Astrocyte (in vitro differentiated cells and primary cell): Measurements from ENCODE around the gene XG. TPM values are rescaled to one million over a fixed set of nuclear protein-coding genes. Genes with fewer than 3 reads are reported as not detected.
"Not testable (repeated sequence)": the region's sequence is repeated elsewhere in the genome, so short reads cannot be mapped to it uniquely, and the experiment has no call there.

ENCODE experiments used
- DNase-seq: peaks from one replicate; pipeline ENCODE4 v3.0.0-alpha.2; 2010; ENCODE audit warnings: low read depth
- FAIRE-seq: peaks from 2 replicates; lab custom pipeline; 2011; peaks lifted over from hg19 to GRCh38; lab: Jason Lieb, UNC
- H2AFZ ChIP-seq: 2 replicates; pipeline ENCODE4 v1.6.0; 2012; ENCODE audit warnings: low read depth, low read length, inconsistent platforms
- H3K27ac ChIP-seq: 2 replicates; pipeline ENCODE4 v1.5.1; 2011; ENCODE audit warnings: low read depth, low read length, inconsistent platforms
- H3K27me3 ChIP-seq: 2 replicates; pipeline ENCODE4 v1.6.0; 2011; ENCODE audit warnings: low read length, inconsistent platforms; ENCODE audit not compliant: insufficient read depth
- H3K36me3 ChIP-seq: 2 replicates; pipeline ENCODE4 v1.5.1; 2011; ENCODE audit warnings: low read length, inconsistent platforms; ENCODE audit not compliant: insufficient read depth
- H3K4me1 ChIP-seq: 2 replicates; pipeline ENCODE4 v1.5.1; 2011; ENCODE audit warnings: low read length, inconsistent platforms; ENCODE audit not compliant: insufficient read depth
- H3K4me2 ChIP-seq: 2 replicates; pipeline ENCODE4 v1.6.0; 2012; ENCODE audit warnings: low read length, inconsistent platforms
- H3K4me3 ChIP-seq: 2 replicates; pipeline ENCODE4 v1.5.1; 2011; ENCODE audit warnings: low read depth, mild to moderate bottlenecking, low read length, inconsistent platforms; ENCODE audit not compliant: insufficient read depth
- H3K79me2 ChIP-seq: 2 replicates; pipeline ENCODE4 v1.6.0; 2012; ENCODE audit warnings: mild to moderate bottlenecking, low read length, inconsistent platforms; ENCODE audit not compliant: insufficient read depth
- H3K9ac ChIP-seq: 2 replicates; pipeline ENCODE4 v1.6.0; 2012; ENCODE audit warnings: mild to moderate bottlenecking, low read length, inconsistent platforms
- H3K9me3 ChIP-seq: 2 replicates; pipeline ENCODE4 v1.5.1; 2012; ENCODE audit warnings: low read depth, mild to moderate bottlenecking, low read length, inconsistent platforms; ENCODE audit not compliant: insufficient read depth
- H4K20me1 ChIP-seq: 2 replicates; pipeline ENCODE4 v1.6.0; 2012; ENCODE audit warnings: low read length, inconsistent platforms; ENCODE audit not compliant: insufficient read depth
- H3K27ac Mint-ChIP-seq: one replicate; pipeline ENCODE4 v1.8.0; 2021; ENCODE audit warnings: mild to moderate bottlenecking, mixed read lengths; ENCODE audit not compliant: unreplicated experiment
- H3K27me3 Mint-ChIP-seq: one replicate; pipeline ENCODE4 v1.8.0; 2021; ENCODE audit warnings: low read depth, mixed read lengths; ENCODE audit not compliant: unreplicated experiment
- H3K36me3 Mint-ChIP-seq: one replicate; pipeline ENCODE4 v1.8.0; 2021; ENCODE audit warnings: low read depth, mixed read lengths; ENCODE audit not compliant: unreplicated experiment
- H3K4me1 Mint-ChIP-seq: one replicate; pipeline ENCODE4 v1.8.0; 2021; ENCODE audit warnings: low read depth, mixed read lengths; ENCODE audit not compliant: unreplicated experiment
- H3K4me3 Mint-ChIP-seq: one replicate; pipeline ENCODE4 v1.8.0; 2021; ENCODE audit warnings: mild to moderate bottlenecking, moderate library complexity, mixed read lengths; ENCODE audit not compliant: unreplicated experiment
- H3K9me3 Mint-ChIP-seq: one replicate; pipeline ENCODE4 v1.8.0; 2021; ENCODE audit warnings: mild to moderate bottlenecking, mixed read lengths; ENCODE audit not compliant: unreplicated experiment
- CTCF ChIP-seq: IDR thresholded peaks from 2 replicates; pipeline ENCODE4 v1.5.1; 2011; ENCODE audit warnings: low read depth, mild to moderate bottlenecking, inconsistent platforms, low read length, moderate library complexity; ENCODE audit not compliant: insufficient read depth
- EZH2 ChIP-seq: IDR thresholded peaks from 2 replicates; pipeline ENCODE4 v1.6.1; 2012; ENCODE audit warnings: mild to moderate bottlenecking, low read length, inconsistent platforms; ENCODE audit not compliant: insufficient read depth
- total RNA-seq: library from RNA; stranded (reverse); gene quantifications from 2 replicates; pipeline ENCODE4 v1.2.1, GENCODE V29; 2021

Gene XG
- total RNA-seq, 1 donor from 2014 or later, result 0.30 TPM

DNA sequence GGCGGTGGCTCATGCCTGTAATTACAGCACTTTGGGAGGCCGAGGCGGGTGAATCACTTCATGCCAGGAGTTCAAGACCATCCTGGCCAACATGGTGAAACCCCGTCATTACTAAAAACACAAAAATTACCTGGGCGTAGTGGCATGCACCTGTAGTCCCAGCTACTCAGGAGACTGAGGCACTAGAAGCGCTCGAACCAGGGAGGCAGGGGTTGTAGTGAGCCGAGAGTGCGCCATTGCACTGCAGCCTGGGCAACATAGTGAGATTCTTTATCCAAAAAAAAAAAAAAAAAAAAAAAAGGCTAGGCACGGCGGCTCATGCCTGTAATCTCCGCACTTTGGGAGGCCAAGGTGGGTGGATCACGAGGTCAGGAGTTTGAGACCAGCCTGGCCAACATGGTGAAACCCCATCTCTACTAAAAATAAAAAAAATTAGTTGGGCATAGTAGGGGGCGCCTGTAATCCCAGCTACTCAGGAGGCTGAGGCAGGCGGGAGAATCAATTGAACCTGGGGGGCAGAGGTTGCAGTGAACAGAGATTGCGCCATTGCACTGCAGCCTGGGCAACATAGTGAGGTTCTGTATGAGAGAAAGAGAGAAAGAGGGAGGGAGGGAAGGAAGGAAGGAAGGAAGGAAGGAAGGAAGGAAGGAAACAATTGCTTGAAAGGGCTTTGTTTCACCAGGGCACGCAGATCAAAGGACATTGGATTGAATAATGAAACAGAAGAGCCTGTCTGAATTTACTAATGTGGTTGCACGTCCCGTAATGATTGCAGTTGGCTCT is 13.1 kb downstream of the XG start:
- H3K4me3 ChIP-seq, H3K36me3 Mint-ChIP-seq, H3K27me3 ChIP-seq, H3K27ac ChIP-seq, H3K4me2 ChIP-seq, H3K36me3 ChIP-seq, H3K27ac Mint-ChIP-seq, DNase-seq, H4K20me1 ChIP-seq, FAIRE-seq, H3K79me2 ChIP-seq, H2AFZ ChIP-seq, H3K9ac ChIP-seq, H3K27me3 Mint-ChIP-seq, H3K4me3 Mint-ChIP-seq, H3K9me3 Mint-ChIP-seq, H3K4me1 ChIP-seq, H3K9me3 ChIP-seq, H3K4me1 Mint-ChIP-seq: not testable (repeated sequence)

DNA sequence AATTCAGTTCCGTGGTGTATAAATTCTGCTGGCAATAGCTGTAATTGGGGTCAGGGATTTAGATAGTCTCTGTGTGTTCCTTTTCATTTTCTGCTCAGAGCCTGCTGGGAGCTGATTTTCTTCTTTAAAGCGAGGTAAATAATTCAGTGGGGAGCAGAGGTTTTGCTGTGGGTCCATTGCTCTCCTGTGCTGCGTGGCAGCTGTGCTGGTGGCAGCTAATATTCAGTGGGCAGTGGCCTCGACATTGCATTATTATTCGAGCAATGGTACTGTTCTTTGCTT is 13.7 kb downstream of the XG start:
- no peaks in the 10 kb centered on the region for H3K9me3 ChIP-seq
- Mint-ChIP-seq H3K4me3 (no peak overlapping the region), H3K36me3 (peaks cover 3% of the 10 kb centered on the region), H3K4me1 (no peaks in the 10 kb centered on the region), H3K9me3 (peaks cover 5% of the 10 kb centered on the region), H3K27ac (no peak overlapping the region), H3K27me3 (peaks cover 7% of the 10 kb centered on the region)
- DNase-seq (no peak), FAIRE-seq (no peak)
- H3K27ac ChIP-seq, result no peak overlapping the region
- no peaks in the 10 kb centered on the region for H3K79me2 ChIP-seq
- no peak overlapping the region for H3K9ac ChIP-seq
- H3K4me1 ChIP-seq, result no peaks in the 10 kb centered on the region
- H3K27me3 ChIP-seq, result no peaks in the 10 kb centered on the region
- H4K20me1 ChIP-seq, result no peaks in the 10 kb centered on the region
- H3K4me2 ChIP-seq, result no peak overlapping the region
- no peaks in the 10 kb centered on the region for H3K36me3 ChIP-seq
- no peak for TF ChIP-seq EZH2
- no peak for TF ChIP-seq CTCF
- no peak overlapping the region for H3K4me3 ChIP-seq
- no peak overlapping the region for H2AFZ ChIP-seq

GRCh38 chrX:2766906-2767305 is 15.1 kb downstream of the XG start:
- H3K4me1 Mint-ChIP-seq, result no peaks in the 10 kb centered on the region
- no peaks in the 10 kb centered on the region for H3K27me3 ChIP-seq
- no peak overlapping the region for H3K4me3 Mint-ChIP-seq
- no peak overlapping the region for H3K4me2 ChIP-seq
- no peak overlapping the region for H3K9ac ChIP-seq
- H2AFZ ChIP-seq, result no peak overlapping the region
- H3K9me3 Mint-ChIP-seq, result peaks cover 2% of the 10 kb centered on the region
- H3K27ac ChIP-seq, result no peak overlapping the region
- FAIRE-seq, result no peak
- no peaks in the 10 kb centered on the region for H3K4me1 ChIP-seq
- TF ChIP-seq CTCF, result no peak
- no peak for TF ChIP-seq EZH2
- H3K36me3 ChIP-seq, result no peaks in the 10 kb centered on the region
- H3K27me3 Mint-ChIP-seq, result peaks cover 7% of the 10 kb centered on the region
- no peak overlapping the region for H3K4me3 ChIP-seq
- no peaks in the 10 kb centered on the region for H3K79me2 ChIP-seq
- H4K20me1 ChIP-seq, result no peaks in the 10 kb centered on the region
- H3K36me3 Mint-ChIP-seq, result peaks cover 3% of the 10 kb centered on the region
- DNase-seq, result no peak
- H3K27ac Mint-ChIP-seq, result no peak overlapping the region
- no peaks in the 10 kb centered on the region for H3K9me3 ChIP-seq
